ENCODE data around the gene STAT5B.

GRCh38 chr17:42301022-42301421, 24.8 kb upstream of the STAT5B start:
- TF ChIP-seq SIN3A (IDR thresholded peaks at IDR 0.05; ENCODE audit: borderline replicate concordance, insufficient read depth, low read length) (no peak), TAF1 (IDR thresholded peaks at IDR 0.05; ENCODE audit: borderline replicate concordance, insufficient read depth, low read length) (no peak), POLR2AphosphoS5 (IDR thresholded peaks at IDR 0.05; ENCODE audit: low read depth, low read length) (no peak), REST (IDR thresholded peaks at IDR 0.05; ENCODE audit: insufficient read depth in 1 of 2, low read depth in 2 of 2, low read length in 2 of 2) (no peak)
